Measurements from ENCODE around the gene GLT8D1.

DNA sequence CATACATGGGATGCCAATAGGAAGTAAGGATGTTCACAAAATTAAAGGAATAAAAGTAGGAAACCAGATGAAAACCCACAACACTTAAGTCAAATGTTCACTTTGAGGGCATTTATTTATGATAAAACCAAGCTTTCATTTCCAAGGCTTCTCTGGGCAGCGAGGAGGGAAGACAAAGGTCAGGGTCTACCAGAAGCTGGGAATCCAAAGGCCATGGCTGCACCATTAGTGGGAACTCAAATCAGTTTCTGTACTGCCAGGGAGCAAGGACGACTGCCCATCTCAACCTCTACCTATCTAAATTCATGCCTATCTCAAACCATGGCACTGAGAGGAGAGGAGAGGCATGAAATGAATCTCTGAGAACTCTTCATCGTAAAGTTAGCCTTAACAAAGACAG is 42.5 kb downstream of the GLT8D1 start:
- no peak for TF ChIP-seq POLR2A (IDR thresholded peaks at IDR 0.05)
- TF ChIP-seq, protein P1, sequence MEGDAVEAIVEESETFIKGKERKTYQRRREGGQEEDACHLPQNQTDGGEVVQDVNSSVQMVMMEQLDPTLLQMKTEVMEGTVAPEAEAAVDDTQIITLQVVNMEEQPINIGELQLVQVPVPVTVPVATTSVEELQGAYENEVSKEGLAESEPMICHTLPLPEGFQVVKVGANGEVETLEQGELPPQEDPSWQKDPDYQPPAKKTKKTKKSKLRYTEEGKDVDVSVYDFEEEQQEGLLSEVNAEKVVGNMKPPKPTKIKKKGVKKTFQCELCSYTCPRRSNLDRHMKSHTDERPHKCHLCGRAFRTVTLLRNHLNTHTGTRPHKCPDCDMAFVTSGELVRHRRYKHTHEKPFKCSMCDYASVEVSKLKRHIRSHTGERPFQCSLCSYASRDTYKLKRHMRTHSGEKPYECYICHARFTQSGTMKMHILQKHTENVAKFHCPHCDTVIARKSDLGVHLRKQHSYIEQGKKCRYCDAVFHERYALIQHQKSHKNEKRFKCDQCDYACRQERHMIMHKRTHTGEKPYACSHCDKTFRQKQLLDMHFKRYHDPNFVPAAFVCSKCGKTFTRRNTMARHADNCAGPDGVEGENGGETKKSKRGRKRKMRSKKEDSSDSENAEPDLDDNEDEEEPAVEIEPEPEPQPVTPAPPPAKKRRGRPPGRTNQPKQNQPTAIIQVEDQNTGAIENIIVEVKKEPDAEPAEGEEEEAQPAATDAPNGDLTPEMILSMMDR (IDR thresholded peaks at IDR 0.05): no peak
